Suppressor macrophage (primary cell): Measurements from ENCODE around the gene F11R.
A peak's percentile ranks its signal among the peaks of the same experiment; 100 is the strongest.
"Not testable (repeated sequence)": the region's sequence is repeated elsewhere in the genome, so short reads cannot be mapped to it uniquely, and the experiment has no call there.

Source experiments
- DNase-seq, 4 experiments: peaks; one replicate each; pipeline ENCODE4 v3.0.0-alpha.2; 2020 to 2022

F11R gene

GRCh38 chr1:160963521-160963920, 57.4 kb downstream of the F11R start:
- DNase-seq: no peak

GRCh38 chr1:160961419-160961818, 59.5 kb downstream of the F11R start:
- DNase-seq: no peak

GRCh38 chr1:160956966-160957365, 64.0 kb downstream of the F11R start:
- DNase-seq: no peak

- DNase-seq: peak; percentile 60 to 78 (median 70)
Observed at GRCh38 chr1:160954158-160955104, 66.5 kb downstream of the F11R start, which contains the start of gene ITLN2. Gene ITLN2, minus strand, starts transcription at chr1:160954809. Its CDS starts 68 bp downstream, at chr1:160954741.

GRCh38 chr1:160953030-160953429, 67.9 kb downstream of the F11R start:
- DNase-seq: no peak

GRCh38 chr1:160952129-160952510, 68.8 kb downstream of the F11R start:
- no peak for DNase-seq

GRCh38 chr1:160951443-160952128, 69.4 kb downstream of the F11R start:
- DNase-seq: peak; percentile 78 to 87 (median 86)

- no peak for DNase-seq
Observed at GRCh38 chr1:160950657-160951056, 70.3 kb downstream of the F11R start.

GRCh38 chr1:160949881-160950280, 71.1 kb downstream of the F11R start:
- DNase-seq: no peak

- DNase-seq: not testable (repeated sequence)
Observed at GRCh38 chr1:160949216-160949880, 71.6 kb downstream of the F11R start.

GRCh38 chr1:160947174-160947759, 73.7 kb downstream of the F11R start:
- not testable (repeated sequence) for DNase-seq

GRCh38 chr1:160945881-160946280, 75.1 kb downstream of the F11R start:
- DNase-seq: not testable (repeated sequence)
